CD4-positive, alpha-beta T cell treated with Interleukin-15 for 1 hour (primary cell): ENCODE results near the gene MAPK10.
"Not testable (repeated sequence)": the region's sequence is repeated elsewhere in the genome, so short reads cannot be mapped to it uniquely, and the experiment has no call there.

Source experiments
- DNase-seq: peaks from one replicate; pipeline ENCODE4 v3.0.0-alpha.2; 2020

Gene MAPK10

GRCh38 chr4:86174506-86174905, 185.3 kb downstream of the MAPK10 start:
- no peak for DNase-seq

GRCh38 chr4:86168335-86168734, 191.5 kb downstream of the MAPK10 start:
- not testable (repeated sequence) for DNase-seq

- DNase-seq: no peak
Observed at GRCh38 chr4:86160426-86160825, 199.4 kb downstream of the MAPK10 start.

- no peak for DNase-seq
Observed at GRCh38 chr4:86159216-86159615, 200.6 kb downstream of the MAPK10 start.

GRCh38 chr4:86156531-86156930, 203.3 kb downstream of the MAPK10 start:
- no peak for DNase-seq

- DNase-seq: no peak
Observed at GRCh38 chr4:86155766-86156165, 204.1 kb downstream of the MAPK10 start.

- no peak for DNase-seq
Observed at GRCh38 chr4:86152454-86152853, 207.4 kb downstream of the MAPK10 start.

GRCh38 chr4:86151196-86151595, 208.7 kb downstream of the MAPK10 start:
- DNase-seq: no peak

GRCh38 chr4:86141161-86141560, 218.7 kb downstream of the MAPK10 start:
- no peak for DNase-seq

GRCh38 chr4:86132468-86132867, 227.4 kb downstream of the MAPK10 start:
- DNase-seq: no peak

- no peak for DNase-seq
Observed at GRCh38 chr4:86131456-86131855, 228.4 kb downstream of the MAPK10 start.

GRCh38 chr4:86130160-86130933, 229.5 kb downstream of the MAPK10 start:
- no peak for DNase-seq

GRCh38 chr4:86129546-86129945, 230.3 kb downstream of the MAPK10 start:
- DNase-seq: no peak

- no peak for DNase-seq
Observed at GRCh38 chr4:86122404-86122803, 237.4 kb downstream of the MAPK10 start.

GRCh38 chr4:86118711-86119110, 241.1 kb downstream of the MAPK10 start:
- no peak for DNase-seq

- DNase-seq: no peak
Observed at GRCh38 chr4:86117705-86118302, 242.0 kb downstream of the MAPK10 start.

- no peak for DNase-seq
Observed at GRCh38 chr4:86114563-86114962, 245.3 kb downstream of the MAPK10 start.

GRCh38 chr4:86108834-86109233, 251.0 kb downstream of the MAPK10 start:
- DNase-seq: no peak

- DNase-seq: no peak
Observed at GRCh38 chr4:86108137-86108536, 251.7 kb downstream of the MAPK10 start.

- no peak for DNase-seq
Observed at GRCh38 chr4:86107112-86107511, 252.7 kb downstream of the MAPK10 start.

- no peak for DNase-seq
Observed at GRCh38 chr4:86106475-86106874, 253.4 kb downstream of the MAPK10 start.

- no peak for DNase-seq
Observed at GRCh38 chr4:86101841-86102240, 258.0 kb downstream of the MAPK10 start.

- no peak for DNase-seq
Observed at GRCh38 chr4:86101410-86101809, 258.4 kb downstream of the MAPK10 start.

GRCh38 chr4:86100539-86101215, 259.2 kb downstream of the MAPK10 start:
- DNase-seq: no peak
